Activated T-helper 1 cell treated with Interleukin-2 at 50 U/mL for 16 hours (primary cell): ENCODE measurements around the gene EEPD1.

Source experiments
- DNase-seq: peaks from one replicate; pipeline ENCODE4 v3.0.0-alpha.2; 2020; ENCODE audit warnings: low read depth

Gene EEPD1

GRCh38 chr7:36191292-36191920 lies 38.4 kb downstream of the EEPD1 start:
- DNase-seq, result no peak

- no peak for DNase-seq
These were observed 39.2 kb downstream of the EEPD1 start for GRCh38 chr7:36192053-36192824.

GRCh38 chr7:36192877-36193276 lies 39.8 kb downstream of the EEPD1 start:
- no peak for DNase-seq

GRCh38 chr7:36198854-36199266 lies 45.8 kb downstream of the EEPD1 start:
- no peak for DNase-seq

- no peak for DNase-seq
These were observed 46.3 kb downstream of the EEPD1 start for GRCh38 chr7:36199329-36199728.

- no peak for DNase-seq
These were observed 48.2 kb downstream of the EEPD1 start for GRCh38 chr7:36201122-36201723.

GRCh38 chr7:36202398-36202797 lies 49.3 kb downstream of the EEPD1 start:
- no peak for DNase-seq

- DNase-seq, result no peak
These were observed 50.2 kb downstream of the EEPD1 start for GRCh38 chr7:36203071-36203790.

GRCh38 chr7:36204044-36204663 lies 51.1 kb downstream of the EEPD1 start:
- DNase-seq, result no peak

- no peak for DNase-seq
These were observed 52.0 kb downstream of the EEPD1 start for GRCh38 chr7:36204929-36205635.

- DNase-seq, result no peak
These were observed 52.7 kb downstream of the EEPD1 start for GRCh38 chr7:36205803-36206202.

GRCh38 chr7:36207451-36208291 lies 54.6 kb downstream of the EEPD1 start:
- no peak for DNase-seq

- DNase-seq, result no peak
These were observed 55.4 kb downstream of the EEPD1 start for GRCh38 chr7:36208426-36208825.

- DNase-seq, result no peak
These were observed 56.2 kb downstream of the EEPD1 start for GRCh38 chr7:36208997-36209813.

- DNase-seq, result no peak
These were observed 56.7 kb downstream of the EEPD1 start for GRCh38 chr7:36209814-36210183.

- no peak for DNase-seq
These were observed 57.4 kb downstream of the EEPD1 start for GRCh38 chr7:36210291-36210922.

GRCh38 chr7:36214608-36215456 lies 61.8 kb downstream of the EEPD1 start:
- DNase-seq, result no peak

- DNase-seq, result no peak
These were observed 62.4 kb downstream of the EEPD1 start for GRCh38 chr7:36215457-36215765.
